ENCODE results near the gene SNURF.
"Not testable (repeated sequence)": the region's sequence is repeated elsewhere in the genome, so short reads cannot be mapped to it uniquely, and the experiment has no call there.

The SNURF gene

GRCh38 chr15:24933716-24934115 lies 21.1 kb upstream of the SNURF start:
- Histone ChIP-seq H4K20me1 (ENCODE audit: control insufficient read depth, insufficient read depth, low read depth, low read length) (no peaks in the 10 kb centered on the region), H3K36me3 (ENCODE audit: control insufficient read depth, low read length) (no peaks in the 10 kb centered on the region), H3K4me2 (ENCODE audit: low read length) (no peak overlapping the region), H3K27ac (ENCODE audit: low read depth, low read length) (no peak overlapping the region), H3K9me3 (ENCODE audit: control insufficient read depth, insufficient read depth, low read length) (no peaks in the 10 kb centered on the region), H3K4me1 (ENCODE audit: control insufficient read depth, low read length) (no peaks in the 10 kb centered on the region), H3K27me3 (ENCODE audit: control insufficient read depth, low read length) (no peaks in the 10 kb centered on the region), H3K79me2 (ENCODE audit: control insufficient read depth, low read length) (no peaks in the 10 kb centered on the region), H3F3A (ENCODE audit: control insufficient read depth, insufficient read depth) (no peaks in the 10 kb centered on the region), H3K9me2 (replicated peaks; ENCODE audit: control insufficient read depth, low read length) (no peaks in the 10 kb centered on the region), H3K4me3 (ENCODE audit: low read length) (no peak overlapping the region)
- TF ChIP-seq EZH2phosphoT487 (IDR thresholded peaks at IDR 0.05; ENCODE audit: borderline replicate concordance, low read length): no peak
- TF ChIP-seq CTCF (IDR thresholded peaks at IDR 0.05; ENCODE audit: low read depth, low read length, poor library complexity, severe bottlenecking): no peak

- not testable (repeated sequence) for H3K79me2 ChIP-seq (ENCODE audit: control insufficient read depth, low read length); H3F3A ChIP-seq (ENCODE audit: control insufficient read depth, insufficient read depth); H3K4me2 ChIP-seq (ENCODE audit: low read length); H3K27ac ChIP-seq (ENCODE audit: low read depth, low read length); H3K27me3 ChIP-seq (ENCODE audit: control insufficient read depth, low read length); H3K4me3 ChIP-seq (ENCODE audit: low read length); H4K20me1 ChIP-seq (ENCODE audit: control insufficient read depth, insufficient read depth, low read depth, low read length); H3K4me1 ChIP-seq (ENCODE audit: control insufficient read depth, low read length); H3K36me3 ChIP-seq (ENCODE audit: control insufficient read depth, low read length); H3K9me2 ChIP-seq (replicated peaks; ENCODE audit: control insufficient read depth, low read length); H3K9me3 ChIP-seq (ENCODE audit: control insufficient read depth, insufficient read depth, low read length)
Observed at GRCh38 chr15:24938224-24938623, 16.6 kb upstream of the SNURF start.

GRCh38 chr15:24940236-24940635 lies 14.6 kb upstream of the SNURF start:
- H3K4me2 ChIP-seq (ENCODE audit: low read length): no peak overlapping the region
- H3K27me3 ChIP-seq (ENCODE audit: control insufficient read depth, low read length): no peaks in the 10 kb centered on the region
- H3K4me1 ChIP-seq (ENCODE audit: control insufficient read depth, low read length): no peaks in the 10 kb centered on the region
- TF ChIP-seq EZH2phosphoT487 (IDR thresholded peaks at IDR 0.05; ENCODE audit: borderline replicate concordance, low read length) (no peak), CTCF (IDR thresholded peaks at IDR 0.05; ENCODE audit: low read depth, low read length, poor library complexity, severe bottlenecking) (no peak)
- H3K79me2 ChIP-seq (ENCODE audit: control insufficient read depth, low read length): no peaks in the 10 kb centered on the region
- H3K27ac ChIP-seq (ENCODE audit: low read depth, low read length): no peak overlapping the region
- peaks cover 2% of the 10 kb centered on the region; the same call in 1 of the 2 replicates for H3K9me3 ChIP-seq (ENCODE audit: control insufficient read depth, insufficient read depth, low read length)
- H3K4me3 ChIP-seq (ENCODE audit: low read length): no peak overlapping the region
- no peaks in the 10 kb centered on the region for H3K9me2 ChIP-seq (replicated peaks; ENCODE audit: control insufficient read depth, low read length)
- H3F3A ChIP-seq (ENCODE audit: control insufficient read depth, insufficient read depth): no peaks in the 10 kb centered on the region
- H3K36me3 ChIP-seq (ENCODE audit: control insufficient read depth, low read length): no peaks in the 10 kb centered on the region
- no peaks in the 10 kb centered on the region for H4K20me1 ChIP-seq (ENCODE audit: control insufficient read depth, insufficient read depth, low read depth, low read length)

GRCh38 chr15:24943361-24943760 lies 11.4 kb upstream of the SNURF start:
- no peaks in the 10 kb centered on the region for H3F3A ChIP-seq (ENCODE audit: control insufficient read depth, insufficient read depth)
- no peaks in the 10 kb centered on the region for H4K20me1 ChIP-seq (ENCODE audit: control insufficient read depth, insufficient read depth, low read depth, low read length)
- no peaks in the 10 kb centered on the region for H3K36me3 ChIP-seq (ENCODE audit: control insufficient read depth, low read length)
- H3K4me3 ChIP-seq (ENCODE audit: low read length): no peak overlapping the region
- no peak overlapping the region for H3K4me2 ChIP-seq (ENCODE audit: low read length)
- H3K79me2 ChIP-seq (ENCODE audit: control insufficient read depth, low read length): no peaks in the 10 kb centered on the region
- H3K27me3 ChIP-seq (ENCODE audit: control insufficient read depth, low read length): no peaks in the 10 kb centered on the region
- TF ChIP-seq CTCF (IDR thresholded peaks at IDR 0.05; ENCODE audit: low read depth, low read length, poor library complexity, severe bottlenecking) (no peak), EZH2phosphoT487 (IDR thresholded peaks at IDR 0.05; ENCODE audit: borderline replicate concordance, low read length) (no peak)
- H3K9me2 ChIP-seq (replicated peaks; ENCODE audit: control insufficient read depth, low read length): no peaks in the 10 kb centered on the region
- no peaks in the 10 kb centered on the region for H3K4me1 ChIP-seq (ENCODE audit: control insufficient read depth, low read length)
- peaks cover 2% of the 10 kb centered on the region; the same call in 1 of the 2 replicates for H3K9me3 ChIP-seq (ENCODE audit: control insufficient read depth, insufficient read depth, low read length)
- no peak overlapping the region for H3K27ac ChIP-seq (ENCODE audit: low read depth, low read length)

All from DOHH2 (cell line).